Naive thymus-derived CD8-positive, alpha-beta T cell (primary cell): ENCODE results near the gene HOXC11. TPM values are rescaled to one million over a fixed set of nuclear protein-coding genes. Genes with fewer than 3 reads are reported as not detected.
A peak's percentile ranks its signal among the peaks of the same experiment; 100 is the strongest.

Experiments
- ATAC-seq, 2 donors: fragments of 150-1000 bp; cut with Tn5 transposase in 1 of 2; sonication (Bioruptor Pico), chemical (Tn5 transposase) in 1 of 2; 1 replicate in 1 of 2; 2 replicates in 1 of 2; pipeline ENCODE4 v1.10.0; 2021; ENCODE audit warnings: mild to moderate bottlenecking in 2 of 2, moderate library complexity in 2 of 2
- POLR2A ChIA-PET: fragments of 350-600 bp; sonication (Branson Sonifier 250); formaldehyde crosslinking; loops from one replicate; lab custom pipeline; 2021; ENCODE audit warnings: antibody characterized with exemption; lab: Charles Lee
- DNase-seq, 10 donors: peaks; one replicate each; pipeline versions ENCODE4 v3.0.0 to v3.0.0-alpha.2; 2020 to 2022
- H3K27ac Mint-ChIP-seq, 10 donors: one replicate each; pipeline ENCODE4 v1.8.0; 2020 to 2022; ENCODE audit warnings: mild to moderate bottlenecking in 10 of 10, mixed read lengths in 10 of 10, moderate library complexity in 4 of 10, inconsistent platforms in 1 of 10
- H3K27me3 Mint-ChIP-seq, 5 donors: one replicate each; pipeline ENCODE4 v1.8.0; 2021 to 2022; ENCODE audit warnings: mixed read lengths in 5 of 5
- H3K36me3 Mint-ChIP-seq, 3 donors: one replicate each; pipeline ENCODE4 v1.8.0; 2020 to 2022; ENCODE audit warnings: mixed read lengths in 3 of 3, mild to moderate bottlenecking in 2 of 3, inconsistent platforms in 1 of 3
- H3K4me1 Mint-ChIP-seq, 4 donors: one replicate each; pipeline ENCODE4 v1.8.0; 2021 to 2022; ENCODE audit warnings: mixed read lengths in 4 of 4
- H3K4me3 Mint-ChIP-seq, 10 donors: one replicate each; pipeline ENCODE4 v1.8.0; 2020 to 2022; ENCODE audit warnings: mild to moderate bottlenecking in 10 of 10, mixed read lengths in 10 of 10, moderate library complexity in 6 of 10, inconsistent platforms in 1 of 10
- H3K9me3 Mint-ChIP-seq, 9 donors: one replicate each; pipeline ENCODE4 v1.8.0; 2020 to 2022; ENCODE audit warnings: mixed read lengths in 9 of 9, mild to moderate bottlenecking in 3 of 9, inconsistent platforms in 1 of 9, moderate library complexity in 1 of 9
- polyA plus RNA-seq, 3 donors: library from polyadenylated mRNA; unstranded; fragments of 300-500 nt; fragmentation: Illumina TruSeq; gene quantifications; one replicate each; pipeline ENCODE4 v1.2.3, GENCODE V29; 2021
- total RNA-seq, 8 experiments: library from RNA in 2 of 8; stranded (reverse) in 2 of 8; gene quantifications; one replicate each; pipeline ENCODE4 v1.2.3 and lab custom pipeline; 2021 to 2026

HOXC11 gene
- total and polyA plus RNA-seq, 5 experiments from 2014 or later, result not detected

GRCh38 chr12:53985994-53986685 lies 13.2 kb downstream of the HOXC11 start:
- Mint-ChIP-seq H3K27ac (peak overlapping the region in 1 of 10 donors; percentile 63), H3K9me3 (peaks cover 0 to 19% (median 0%) of the 10 kb centered on the region in 9 donors), H3K4me1 (peaks cover 30 to 49% (median 35%) of the 10 kb centered on the region in 4 donors), H3K27me3 (peaks cover 66 to 99% (median 80%) of the 10 kb centered on the region in 5 donors), H3K36me3 (peaks cover 0 to 6% (median 2%) of the 10 kb centered on the region in 3 donors), H3K4me3 (peak overlapping the region; percentile 2 to 86 (median 70))
- ATAC-seq (peak; percentile 43 to 60), DNase-seq (peak in 1 of 10 donors; percentile 61)
- POLR2A ChIA-PET, result interaction anchor here (0.5 kb wide), 1 partner anchor 51 kb away, joined by 8 read pairs; no protein-coding TSS in a partner anchor

- peak overlapping the region in 1 of 10 donors; percentile 16 for H3K27ac Mint-ChIP-seq
- H3K36me3 Mint-ChIP-seq, result peaks cover 0 to 7% (median 2%) of the 10 kb centered on the region in 3 donors
- peaks cover 0 to 19% (median 0%) of the 10 kb centered on the region in 9 donors for H3K9me3 Mint-ChIP-seq
- peak overlapping the region in 5 of 10 donors; percentile 12 to 70 (median 46) for H3K4me3 Mint-ChIP-seq
- POLR2A ChIA-PET, result no interaction called here
- peaks cover 30 to 50% (median 35%) of the 10 kb centered on the region in 4 donors for H3K4me1 Mint-ChIP-seq
- H3K27me3 Mint-ChIP-seq, result peaks cover 70 to 99% (median 80%) of the 10 kb centered on the region in 5 donors
- ATAC-seq (no peak), DNase-seq (peak in 1 of 10 donors; percentile 31)
Observed at GRCh38 chr12:53986686-53987483, 14.0 kb downstream of the HOXC11 start.

DNA sequence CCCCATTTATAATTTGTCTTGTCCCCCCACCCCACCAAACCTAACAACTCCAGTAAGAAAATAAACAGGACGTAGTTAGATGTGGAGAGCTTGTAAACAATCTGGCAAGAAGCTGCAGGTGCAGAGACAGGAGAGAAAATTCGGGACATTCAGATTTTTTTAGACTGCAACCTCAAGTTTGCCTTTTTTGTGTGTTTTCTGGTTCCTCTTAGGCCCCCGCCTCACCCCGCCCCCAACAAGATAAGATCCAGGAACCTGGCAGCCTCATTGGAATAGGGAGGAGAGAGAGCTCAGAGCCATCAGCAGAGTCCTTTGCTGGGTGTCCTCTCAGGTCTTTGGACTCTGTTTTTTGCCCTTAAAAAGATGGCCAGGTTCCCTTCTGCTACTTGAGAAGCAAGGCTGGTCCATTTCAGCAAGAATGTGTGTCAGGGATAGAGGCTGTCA lies 14.9 kb downstream of the HOXC11 start:
- POLR2A ChIA-PET, result interaction anchor here (1.0 to 1.2 kb wide), 3 partner anchors 10 to 21 kb away, joined by 3 to 5 read pairs (median 4); no protein-coding TSS in a partner anchor
- H3K27ac Mint-ChIP-seq, result peak overlapping the region in 1 of 10 donors; percentile 7

GRCh38 chr12:53988541-53989226 lies 15.8 kb downstream of the HOXC11 start:
- Mint-ChIP-seq H3K9me3 (peaks cover 0 to 15% (median 0%) of the 10 kb centered on the region in 9 donors), H3K36me3 (peaks cover 0 to 7% (median 0%) of the 10 kb centered on the region in 3 donors), H3K4me1 (peaks cover 32 to 50% (median 35%) of the 10 kb centered on the region in 4 donors), H3K4me3 (peak overlapping the region in 9 of 10 donors; percentile 22 to 80 (median 48)), H3K27ac (peak overlapping the region in 2 of 10 donors; percentile 47 to 53), H3K27me3 (peaks cover 75 to 99% (median 84%) of the 10 kb centered on the region in 5 donors)
- POLR2A ChIA-PET, result interaction anchor here (1.0 to 1.2 kb wide), 3 partner anchors 9 to 22 kb away, joined by 3 to 5 read pairs (median 4); no protein-coding TSS in a partner anchor
- peak in 1 of 10 donors; percentile 4 for DNase-seq
- ATAC-seq, result no peak

More for the DNA sequence above, 14.9 kb downstream of the HOXC11 start:
- Mint-ChIP-seq H3K9me3 (peaks cover 0 to 21% (median 0%) of the 10 kb centered on the region in 9 donors), H3K27me3 (peaks cover 73 to 99% (median 84%) of the 10 kb centered on the region in 5 donors), H3K4me1 (peaks cover 30 to 50% (median 35%) of the 10 kb centered on the region in 4 donors), H3K36me3 (peaks cover 0 to 7% (median 2%) of the 10 kb centered on the region in 3 donors), H3K4me3 (no peak overlapping the region)
- DNase-seq (peak in 1 of 10 donors; percentile 10), ATAC-seq (no peak)

DNA sequence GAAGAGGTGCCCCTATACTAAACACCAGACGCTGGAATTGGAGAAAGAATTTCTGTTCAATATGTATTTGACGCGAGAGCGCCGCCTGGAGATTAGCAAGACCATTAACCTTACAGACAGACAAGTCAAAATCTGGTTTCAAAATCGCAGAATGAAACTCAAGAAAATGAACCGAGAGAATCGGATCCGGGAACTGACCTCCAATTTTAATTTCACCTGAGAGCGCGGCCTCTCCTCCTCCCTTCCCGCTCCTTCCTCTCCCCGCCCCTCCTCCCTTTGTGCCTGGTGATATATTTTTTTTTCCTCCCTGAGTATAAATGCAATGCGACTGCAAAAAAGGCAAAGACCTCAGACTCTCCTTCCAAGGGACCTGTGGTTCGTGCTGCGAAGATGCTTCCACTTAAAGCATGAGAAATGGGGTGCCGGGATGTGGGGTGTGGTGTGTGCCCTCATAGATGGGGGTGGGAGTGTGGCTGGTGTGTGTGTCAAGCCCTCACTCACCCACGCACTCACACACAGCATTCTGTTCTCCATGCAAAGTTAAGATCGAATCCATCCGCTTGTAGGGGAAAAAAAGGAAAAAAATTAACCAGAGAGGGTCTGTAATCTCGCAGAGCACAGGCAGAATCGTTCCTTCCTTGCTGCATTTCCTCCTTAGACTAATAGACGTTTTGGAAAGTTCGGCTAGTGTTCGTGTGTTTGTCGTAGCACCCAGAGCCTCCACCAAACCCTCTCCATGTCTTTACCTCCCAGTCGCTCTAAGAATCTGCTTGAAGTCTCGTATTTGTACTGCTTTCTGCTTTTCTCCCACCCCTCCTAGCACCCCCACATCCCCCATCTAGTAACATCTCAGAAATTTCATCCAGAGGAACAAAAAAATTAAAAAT lies 16.5 kb downstream of the HOXC11 start:
- Mint-ChIP-seq H3K27me3 (peaks cover 78 to 99% (median 87%) of the 10 kb centered on the region in 5 donors), H3K4me3 (peak overlapping the region in 9 of 10 donors; percentile 25 to 80 (median 55)), H3K4me1 (peaks cover 36 to 58% (median 41%) of the 10 kb centered on the region in 4 donors), H3K27ac (peak overlapping the region in 1 of 10 donors; percentile 68), H3K9me3 (peaks cover 0 to 15% (median 0%) of the 10 kb centered on the region in 9 donors), H3K36me3 (peaks cover 0 to 13% (median 0%) of the 10 kb centered on the region in 3 donors)
- DNase-seq (peak in 3 of 10 donors; percentile 43 to 62 (median 44)), ATAC-seq (peak in 1 of 2 donors; percentile 39)
- POLR2A ChIA-PET, result interaction anchor here (1.1 kb wide), 1 partner anchor 8 kb away, joined by 4 read pairs; no protein-coding TSS in a partner anchor

DNA sequence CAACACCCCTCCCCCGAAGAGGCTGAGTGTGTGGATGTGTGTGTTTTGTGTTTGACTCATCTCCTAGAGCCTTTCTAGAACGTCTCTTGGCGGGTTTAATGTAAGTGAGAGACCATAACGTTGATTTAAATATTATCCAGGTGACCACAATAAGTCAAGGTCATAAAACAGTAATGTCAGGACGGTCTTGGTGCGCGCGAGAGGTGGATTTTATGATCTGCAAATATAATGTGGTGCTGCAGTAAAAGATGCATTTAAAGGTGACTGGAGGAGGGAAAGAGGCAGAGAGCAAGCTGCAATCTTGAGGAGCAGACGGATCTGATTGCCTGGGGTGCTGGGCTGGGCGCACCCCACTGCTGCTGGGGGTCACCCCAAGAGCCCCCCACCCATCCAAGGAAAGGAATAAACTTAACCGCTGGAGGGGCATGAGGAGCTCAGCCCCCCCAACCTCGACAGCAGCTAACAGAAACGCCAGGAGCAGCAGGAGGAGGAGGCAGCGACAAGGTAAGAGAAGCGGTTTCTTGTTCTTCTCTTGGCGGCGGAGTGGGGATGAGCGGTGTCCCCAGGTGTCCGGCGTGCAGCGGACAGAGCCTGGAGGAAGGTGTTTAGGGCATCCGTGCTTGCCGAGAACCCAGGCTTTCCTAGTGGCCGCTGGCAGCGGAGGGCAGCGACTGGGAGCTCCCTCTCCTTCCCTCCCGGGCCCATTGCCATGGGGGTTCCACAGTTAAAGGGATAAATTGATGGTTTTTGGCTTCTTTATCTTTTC lies 17.6 kb downstream of the HOXC11 start:
- Mint-ChIP-seq H3K27me3 (peaks cover 78 to 100% (median 87%) of the 10 kb centered on the region in 5 donors), H3K4me3 (peak overlapping the region in 3 of 10 donors; percentile 7 to 26 (median 25)), H3K36me3 (peaks cover 0 to 11% (median 0%) of the 10 kb centered on the region in 3 donors), H3K9me3 (peaks cover 0 to 10% (median 0%) of the 10 kb centered on the region in 9 donors), H3K4me1 (peaks cover 39 to 59% (median 42%) of the 10 kb centered on the region in 4 donors), H3K27ac (no peak overlapping the region)
- DNase-seq, result no peak
- no peak for ATAC-seq
- POLR2A ChIA-PET, result no interaction called here

DNA sequence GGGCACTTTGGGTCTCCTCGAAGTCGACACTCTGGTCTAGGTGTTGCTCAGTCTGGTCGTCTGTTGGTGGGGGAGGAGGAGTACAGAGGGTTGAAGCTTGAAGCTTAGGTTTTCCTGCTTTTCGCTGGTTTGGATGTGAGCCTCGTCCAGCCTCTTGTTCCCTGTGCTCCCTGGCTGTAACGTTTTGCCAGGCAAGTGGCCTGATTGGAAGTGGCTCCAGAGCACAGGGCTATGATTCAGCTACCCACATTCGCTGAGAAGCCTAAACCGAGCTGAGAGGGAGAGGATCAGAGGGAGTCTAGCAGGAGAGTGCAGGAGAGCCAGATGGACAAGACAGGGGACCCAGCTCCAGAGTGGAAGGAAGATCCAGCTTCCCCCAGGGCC lies 18.1 kb downstream of the HOXC11 start:
- Mint-ChIP-seq H3K4me3 (peak overlapping the region in 2 of 10 donors; percentile 19 to 40), H3K36me3 (peaks cover 0 to 8% (median 0%) of the 10 kb centered on the region in 3 donors), H3K27ac (peak overlapping the region in 1 of 10 donors; percentile 24), H3K27me3 (peaks cover 77 to 100% (median 89%) of the 10 kb centered on the region in 5 donors), H3K4me1 (peaks cover 40 to 61% (median 44%) of the 10 kb centered on the region in 4 donors), H3K9me3 (peaks cover 0 to 9% (median 0%) of the 10 kb centered on the region in 9 donors)
- ATAC-seq (no peak), DNase-seq (no peak)
- POLR2A ChIA-PET, result no interaction called here

- H3K27ac Mint-ChIP-seq, result no peak overlapping the region
- peak overlapping the region in 1 of 10 donors; percentile 72 for H3K4me3 Mint-ChIP-seq
- H3K9me3 Mint-ChIP-seq, result peaks cover 0 to 9% (median 0%) of the 10 kb centered on the region in 9 donors
- H3K27me3 Mint-ChIP-seq, result peaks cover 68 to 100% (median 86%) of the 10 kb centered on the region in 5 donors
- no peak for ATAC-seq
- H3K4me1 Mint-ChIP-seq, result peaks cover 35 to 74% (median 45%) of the 10 kb centered on the region in 4 donors
- no peak for DNase-seq
- POLR2A ChIA-PET, result interaction anchor here (0.6 to 1.0 kb wide), 2 partner anchors 67 to 1761 kb away, joined by 4 to 7 read pairs; no protein-coding TSS in a partner anchor
- H3K36me3 Mint-ChIP-seq, result peaks cover 0 to 8% (median 0%) of the 10 kb centered on the region in 3 donors
Observed at GRCh38 chr12:53992377-53992889, 19.5 kb downstream of the HOXC11 start.

DNA sequence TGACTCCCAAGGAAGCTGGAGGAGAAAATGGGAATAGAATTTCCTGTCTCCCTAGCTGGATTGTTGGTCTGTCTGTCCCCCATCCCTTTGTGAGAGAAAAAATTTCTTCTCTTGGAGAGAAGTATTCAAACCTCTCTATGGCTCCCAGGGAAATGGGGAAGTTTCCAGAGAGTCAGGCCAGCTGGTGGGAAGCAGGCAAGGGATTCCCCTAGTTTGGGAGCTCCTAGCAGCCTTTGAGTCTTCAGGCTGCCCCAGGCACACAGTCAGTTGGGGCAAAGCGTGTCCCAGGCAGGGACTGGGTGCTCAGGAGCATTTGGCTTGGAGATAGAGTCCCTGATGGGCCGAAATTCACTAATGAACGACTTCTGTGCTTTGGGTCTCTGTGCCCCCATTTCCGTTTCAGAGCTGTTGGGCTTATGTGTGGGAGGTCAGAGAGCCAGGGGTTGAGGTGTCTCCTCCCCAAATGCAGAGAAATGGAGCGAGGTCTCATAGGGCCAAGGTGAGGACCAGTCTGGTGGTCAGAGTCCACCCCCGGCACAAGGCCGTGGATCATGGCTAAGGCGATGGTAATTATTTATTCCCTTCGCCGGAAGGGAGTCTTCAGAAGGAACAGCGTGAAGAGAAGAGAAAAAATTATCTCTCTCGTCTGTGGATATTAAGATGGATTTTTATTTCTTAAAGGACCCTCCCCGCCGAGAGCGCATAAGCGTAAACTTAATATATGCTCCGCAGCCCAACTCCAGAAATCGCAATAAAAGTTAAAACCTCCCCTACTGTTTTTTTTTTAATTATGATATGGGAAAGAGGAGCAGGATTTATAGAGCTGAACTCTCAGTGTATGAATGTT lies 20.5 kb downstream of the HOXC11 start:
- Mint-ChIP-seq H3K36me3 (peaks cover 0 to 13% (median 0%) of the 10 kb centered on the region in 3 donors), H3K27me3 (peaks cover 65 to 100% (median 86%) of the 10 kb centered on the region in 5 donors), H3K27ac (peak overlapping the region in 3 of 10 donors; percentile 47 to 87 (median 60)), H3K4me1 (peaks cover 36 to 76% (median 49%) of the 10 kb centered on the region in 4 donors), H3K4me3 (peak overlapping the region in 9 of 10 donors; percentile 33 to 84 (median 64)), H3K9me3 (peaks cover 0 to 5% (median 0%) of the 10 kb centered on the region in 9 donors)
- DNase-seq (no peak), ATAC-seq (no peak)
- POLR2A ChIA-PET, result no interaction called here
